ENCODE results near the gene ZBED4. TPM values are rescaled to one million over a fixed set of nuclear protein-coding genes. Genes with fewer than 3 reads are reported as not detected.

Gene ZBED4
- total RNA-seq, 1 donor from 2014 or later, result 17.3 TPM

DNA sequence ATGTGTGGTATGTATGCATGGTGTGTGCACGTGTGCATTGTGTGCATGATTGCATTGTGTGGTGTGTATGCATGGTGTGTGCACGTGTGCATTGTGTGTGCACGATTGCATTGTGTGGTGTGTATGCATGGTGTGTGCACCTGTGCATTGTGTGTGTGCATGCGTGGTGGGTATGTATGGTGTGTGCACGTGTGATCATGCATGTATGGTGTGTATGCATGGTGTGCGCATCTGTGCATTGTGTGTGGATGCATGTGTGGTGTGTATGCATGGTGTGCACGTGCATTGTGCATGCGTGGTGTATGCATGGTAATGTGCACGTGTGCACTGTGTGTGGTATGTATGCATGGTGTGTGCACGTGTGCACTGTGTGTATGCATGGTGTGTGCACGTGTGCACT is 47.8 kb downstream of the ZBED4 start:
- no peak overlapping the region for H3K27ac Mint-ChIP-seq
- CTCF ChIA-PET, result no interaction called here
- TF ChIP-seq, protein P1, sequence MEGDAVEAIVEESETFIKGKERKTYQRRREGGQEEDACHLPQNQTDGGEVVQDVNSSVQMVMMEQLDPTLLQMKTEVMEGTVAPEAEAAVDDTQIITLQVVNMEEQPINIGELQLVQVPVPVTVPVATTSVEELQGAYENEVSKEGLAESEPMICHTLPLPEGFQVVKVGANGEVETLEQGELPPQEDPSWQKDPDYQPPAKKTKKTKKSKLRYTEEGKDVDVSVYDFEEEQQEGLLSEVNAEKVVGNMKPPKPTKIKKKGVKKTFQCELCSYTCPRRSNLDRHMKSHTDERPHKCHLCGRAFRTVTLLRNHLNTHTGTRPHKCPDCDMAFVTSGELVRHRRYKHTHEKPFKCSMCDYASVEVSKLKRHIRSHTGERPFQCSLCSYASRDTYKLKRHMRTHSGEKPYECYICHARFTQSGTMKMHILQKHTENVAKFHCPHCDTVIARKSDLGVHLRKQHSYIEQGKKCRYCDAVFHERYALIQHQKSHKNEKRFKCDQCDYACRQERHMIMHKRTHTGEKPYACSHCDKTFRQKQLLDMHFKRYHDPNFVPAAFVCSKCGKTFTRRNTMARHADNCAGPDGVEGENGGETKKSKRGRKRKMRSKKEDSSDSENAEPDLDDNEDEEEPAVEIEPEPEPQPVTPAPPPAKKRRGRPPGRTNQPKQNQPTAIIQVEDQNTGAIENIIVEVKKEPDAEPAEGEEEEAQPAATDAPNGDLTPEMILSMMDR (IDR thresholded peaks at IDR 0.05), result no peak

DNA sequence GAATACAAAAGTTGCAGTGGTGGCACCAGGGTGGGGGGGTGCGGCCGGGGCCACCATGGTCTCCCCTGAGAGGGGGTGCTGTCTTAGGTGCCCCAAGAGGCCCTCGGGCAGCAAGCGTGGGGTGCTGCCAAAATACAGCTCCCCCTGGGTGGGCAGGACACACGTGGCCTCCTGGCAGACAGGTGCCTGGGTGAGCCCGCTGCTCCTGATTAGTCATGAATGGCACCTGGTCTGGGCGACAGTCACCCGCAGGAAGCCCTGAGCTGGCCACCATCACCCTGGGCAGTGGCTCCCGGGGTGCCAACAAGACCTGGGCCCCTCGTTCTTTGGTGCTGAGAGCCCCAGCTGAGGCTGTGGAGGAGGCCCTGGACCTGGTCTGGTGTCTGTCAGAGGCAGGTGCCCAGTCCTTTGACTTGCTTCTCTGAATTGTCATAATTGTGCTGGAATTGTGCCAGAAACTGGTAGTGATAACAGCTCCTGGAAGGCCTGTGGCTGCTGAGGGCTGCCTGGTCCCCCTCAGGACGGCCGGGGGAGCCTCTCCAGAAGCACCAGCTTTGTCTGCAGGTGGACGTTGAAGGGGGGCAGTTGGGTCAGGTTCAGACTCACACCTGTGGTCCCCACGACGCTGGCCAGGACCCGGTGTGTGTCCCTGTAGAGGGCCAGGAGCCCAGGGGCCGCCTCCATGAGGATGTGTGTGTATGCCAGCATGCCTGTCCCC is 49.8 kb downstream of the ZBED4 start:
- Mint-ChIP-seq H3K4me1 (no peaks in the 10 kb centered on the region), H3K36me3 (ENCODE audit: low read depth) (peaks cover 76% of the 10 kb centered on the region), H3K27me3 (no peaks in the 10 kb centered on the region), H3K27ac (no peak overlapping the region), H3K9me3 (no peaks in the 10 kb centered on the region), H3K4me3 (no peak overlapping the region)
- DNase-seq (no peak), ATAC-seq (ENCODE audit: low read depth) (no peak)
- TF ChIP-seq, protein P1 (IDR thresholded peaks at IDR 0.05), result no peak
- POLR2A ChIA-PET, result no interaction called here
- CTCF ChIA-PET, result no interaction called here
- intact Hi-C loops (cut with micrococcal nuclease), result no loop called here

More for the DNA sequence above, 47.8 kb downstream of the ZBED4 start:
- H3K27me3 Mint-ChIP-seq, result no peaks in the 10 kb centered on the region
- DNase-seq (no peak), ATAC-seq (ENCODE audit: low read depth) (no peak)
- peaks cover 64% of the 10 kb centered on the region for H3K36me3 Mint-ChIP-seq (ENCODE audit: low read depth)
- H3K4me1 Mint-ChIP-seq, result no peaks in the 10 kb centered on the region
- intact Hi-C loops (cut with micrococcal nuclease), result no loop called here
- H3K4me3 Mint-ChIP-seq, result no peak overlapping the region
- POLR2A ChIA-PET, result no interaction called here
- H3K9me3 Mint-ChIP-seq, result no peaks in the 10 kb centered on the region

DNA sequence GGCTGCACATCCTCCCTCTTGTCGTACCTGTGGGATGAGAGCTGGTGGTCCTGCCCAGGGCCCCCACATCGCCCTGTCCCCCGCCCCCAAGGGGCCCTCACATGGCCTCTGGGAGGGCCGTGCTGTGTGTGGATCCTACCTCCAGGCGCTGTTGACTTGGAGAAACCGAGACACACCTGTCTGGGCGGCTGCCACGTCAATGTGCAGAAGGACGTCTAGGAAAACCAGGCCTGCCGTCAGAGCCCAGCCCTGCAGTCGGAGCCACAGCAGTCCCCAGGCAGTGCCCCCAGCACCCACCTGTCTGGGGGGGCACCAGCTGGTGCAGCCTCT is 50.4 kb downstream of the ZBED4 start:
- TF ChIP-seq, protein P1 (IDR thresholded peaks at IDR 0.05), result no peak
- Mint-ChIP-seq H3K27me3 (no peaks in the 10 kb centered on the region), H3K9me3 (no peaks in the 10 kb centered on the region), H3K4me1 (no peaks in the 10 kb centered on the region), H3K4me3 (no peak overlapping the region), H3K36me3 (ENCODE audit: low read depth) (peaks cover 79% of the 10 kb centered on the region), H3K27ac (no peak overlapping the region)
- intact Hi-C loops (cut with micrococcal nuclease), result no loop called here
- ATAC-seq (ENCODE audit: low read depth), result no peak
- ChIA-PET POLR2A (no interaction called here), CTCF (no interaction called here)
- DNase-seq, result no peak

DNA sequence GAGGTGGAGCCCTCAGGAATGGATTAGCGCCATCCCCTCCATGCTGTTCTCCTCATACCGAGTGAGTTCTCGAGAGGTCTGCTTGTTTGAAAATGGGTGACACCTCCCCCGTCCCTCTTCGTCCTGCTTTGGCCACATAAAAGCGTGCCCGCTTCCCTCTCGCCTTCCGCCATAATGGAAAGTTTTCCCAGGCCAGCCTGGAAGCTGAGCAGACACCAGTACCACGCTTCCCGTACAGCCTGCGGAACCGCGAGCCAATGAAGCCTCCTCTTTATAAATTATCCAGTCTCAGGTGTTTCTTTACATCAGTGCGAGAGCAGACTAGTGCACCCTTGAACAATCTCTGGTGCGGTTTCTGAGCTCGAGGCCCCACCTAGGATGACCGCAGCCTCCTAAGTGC is 51.8 kb downstream of the ZBED4 start:
- Mint-ChIP-seq H3K27me3 (no peaks in the 10 kb centered on the region), H3K4me1 (no peaks in the 10 kb centered on the region), H3K27ac (no peak overlapping the region), H3K4me3 (no peak overlapping the region), H3K9me3 (no peaks in the 10 kb centered on the region), H3K36me3 (ENCODE audit: low read depth) (peaks cover 81% of the 10 kb centered on the region)
- ChIA-PET POLR2A (no interaction called here), CTCF (no interaction called here)
- intact Hi-C loops (cut with micrococcal nuclease), result no loop called here
- ATAC-seq (ENCODE audit: low read depth), result no peak
- TF ChIP-seq, protein P1 (IDR thresholded peaks at IDR 0.05), result no peak
- no peak for DNase-seq

DNA sequence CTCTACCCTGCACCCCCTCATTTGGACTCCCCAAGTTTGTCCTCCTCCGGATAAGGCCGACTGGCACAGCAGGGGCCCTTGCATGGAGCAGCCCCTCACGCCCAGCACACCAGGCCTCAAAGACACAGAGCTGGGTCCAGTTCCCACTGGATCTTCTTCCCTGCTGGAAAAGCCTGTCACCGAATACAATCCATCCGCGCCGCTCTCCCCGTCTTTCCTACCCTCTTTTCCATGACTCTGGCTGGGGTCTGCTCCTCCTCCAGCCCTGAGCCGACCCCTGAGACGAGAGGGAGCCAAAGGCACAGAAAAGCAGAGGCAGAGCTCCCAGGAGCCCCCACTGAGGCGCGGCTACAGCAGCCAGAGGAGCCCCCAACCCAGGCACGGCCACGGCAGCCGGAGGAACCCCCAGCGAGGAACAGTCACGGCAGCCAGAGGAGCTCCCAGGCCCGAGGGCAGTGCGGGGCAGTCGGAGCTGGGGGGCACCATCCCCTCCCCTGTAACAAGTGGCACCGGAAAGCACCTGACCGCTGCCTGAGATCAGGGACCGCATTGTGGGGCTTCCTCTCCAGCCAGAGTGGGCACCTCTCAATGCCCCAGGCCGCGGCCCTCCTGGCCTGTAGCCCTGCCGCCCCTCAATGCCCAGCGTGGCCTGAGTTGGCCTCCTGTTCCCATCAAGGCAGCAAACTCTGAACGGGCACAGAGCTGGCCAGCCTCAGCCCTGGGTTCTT is 52.6 kb downstream of the ZBED4 start:
- Mint-ChIP-seq H3K36me3 (ENCODE audit: low read depth) (peaks cover 78% of the 10 kb centered on the region), H3K9me3 (no peaks in the 10 kb centered on the region), H3K27ac (no peak overlapping the region), H3K4me1 (no peaks in the 10 kb centered on the region), H3K27me3 (no peaks in the 10 kb centered on the region), H3K4me3 (no peak overlapping the region)
- intact Hi-C loops (cut with micrococcal nuclease), result no loop called here
- DNase-seq, result no peak
- ChIA-PET CTCF (no interaction called here), POLR2A (no interaction called here)
- ATAC-seq (ENCODE audit: low read depth), result no peak
- TF ChIP-seq, protein P1 (IDR thresholded peaks at IDR 0.05), result no peak
